Measurements from ENCODE around the gene RDH5. TPM values are rescaled to one million over a fixed set of nuclear protein-coding genes. Genes with fewer than 3 reads are reported as not detected.

RDH5 gene
- total RNA-seq, 1 experiment from 2014 or later, result 5.0 TPM

DNA sequence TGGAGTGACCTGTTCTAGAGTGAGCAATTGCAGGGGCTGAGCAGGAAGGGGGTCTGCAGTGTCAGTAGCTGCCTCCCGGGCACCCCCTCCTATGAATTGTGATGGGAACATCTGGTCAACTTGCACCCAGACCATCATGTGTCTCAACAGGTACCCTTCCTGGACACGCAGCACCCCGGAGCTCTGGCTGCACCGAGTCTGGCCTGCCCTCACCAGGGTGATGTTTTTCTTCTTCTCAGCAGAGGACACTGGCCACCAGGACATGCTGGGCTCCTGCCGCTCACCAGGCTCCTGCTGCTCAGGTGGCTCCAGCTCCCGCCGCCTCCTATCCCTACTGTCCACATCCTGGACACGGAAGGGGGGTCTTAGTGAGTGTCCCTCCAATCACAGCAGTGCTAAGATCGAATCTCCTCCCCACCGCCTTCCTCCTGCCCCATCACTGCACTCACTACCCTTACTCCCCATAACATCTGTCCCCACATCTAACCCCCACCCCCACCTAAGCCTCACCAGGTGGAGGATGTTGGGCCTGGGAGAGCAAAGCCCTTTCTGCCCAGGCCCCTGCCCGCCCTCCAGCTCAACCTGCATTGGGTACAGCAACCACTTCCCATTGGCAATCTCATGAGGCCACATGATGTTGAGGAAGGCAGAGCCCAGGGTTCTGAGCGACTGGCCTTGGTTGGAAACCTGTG is 27.4 kb upstream of the RDH5 start:
- peaks cover 4% of the 10 kb centered on the region; the same call in 1 of the 2 replicates for H3K36me3 ChIP-seq
- H3K27me3 ChIP-seq, result no peaks in the 10 kb centered on the region
- no peak for DNase-seq
- no peaks in the 10 kb centered on the region for H3K9me3 ChIP-seq
- H3K4me3 ChIP-seq, result no peak overlapping the region

DNA sequence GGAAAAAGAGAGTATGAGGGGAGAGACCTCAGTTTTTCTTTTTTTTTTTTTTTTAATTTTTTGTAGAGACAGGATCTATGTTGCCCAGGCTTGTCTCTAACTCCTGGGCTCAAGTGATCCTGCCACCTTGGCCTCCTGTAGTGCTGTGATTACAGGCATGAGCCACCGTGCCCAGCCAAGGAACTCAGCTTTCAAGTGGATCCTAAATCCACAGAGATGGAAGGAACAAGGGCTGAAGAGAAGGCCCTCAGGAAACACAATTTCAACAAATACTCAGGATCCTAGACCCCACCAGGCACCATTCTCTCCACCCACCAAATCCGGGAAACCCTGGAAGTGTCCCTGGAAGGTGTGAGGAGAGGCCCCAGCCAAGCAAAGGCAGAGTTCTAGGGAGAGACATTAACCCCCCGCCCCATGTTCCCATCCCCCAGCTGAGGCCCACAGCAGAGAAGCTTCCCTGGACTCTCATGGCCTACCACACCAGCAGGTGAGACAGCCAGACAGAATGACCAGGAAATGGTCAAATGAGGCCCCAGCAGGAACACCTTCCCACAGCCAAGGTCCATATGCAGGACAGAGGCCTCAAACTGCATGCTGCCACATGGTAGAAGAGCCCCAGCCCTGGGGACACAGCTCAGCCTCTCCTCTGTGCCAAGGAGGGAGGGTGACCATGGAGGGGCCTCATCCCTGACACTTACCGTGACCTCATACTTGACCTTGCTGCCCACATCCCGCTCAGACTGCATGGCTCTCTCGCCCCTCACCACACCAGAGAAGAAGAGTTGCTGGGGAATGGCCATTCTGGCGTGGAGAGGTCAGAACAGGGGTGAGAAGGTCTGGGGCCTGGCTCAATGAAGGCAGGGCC is 26.6 kb upstream of the RDH5 start:
- DNase-seq, result no peak
- Histone ChIP-seq H3K36me3 (no peaks in the 10 kb centered on the region), H3K27me3 (no peaks in the 10 kb centered on the region), H3K4me3 (no peak overlapping the region), H3K9me3 (no peaks in the 10 kb centered on the region)

DNA sequence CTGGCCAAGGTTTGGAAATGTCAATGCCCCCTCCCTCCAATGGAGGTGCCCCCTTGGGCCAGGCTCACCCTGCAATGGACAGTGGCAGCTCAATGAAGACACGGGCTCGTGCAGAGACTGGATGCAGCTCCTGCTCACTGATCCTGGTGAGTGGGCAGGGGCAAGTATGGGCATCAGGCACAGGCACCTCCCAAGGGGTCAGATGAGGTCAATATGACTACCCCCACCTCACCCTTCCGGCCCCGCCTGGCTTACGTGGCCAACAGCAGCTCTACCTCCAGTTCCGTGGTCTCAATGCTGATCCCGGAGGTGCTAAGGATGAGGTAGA is 26.0 kb upstream of the RDH5 start:
- no peaks in the 10 kb centered on the region for H3K27me3 ChIP-seq
- no peak for DNase-seq
- no peak overlapping the region for H3K4me3 ChIP-seq
- H3K9me3 ChIP-seq, result no peaks in the 10 kb centered on the region
- H3K36me3 ChIP-seq, result no peaks in the 10 kb centered on the region

DNA sequence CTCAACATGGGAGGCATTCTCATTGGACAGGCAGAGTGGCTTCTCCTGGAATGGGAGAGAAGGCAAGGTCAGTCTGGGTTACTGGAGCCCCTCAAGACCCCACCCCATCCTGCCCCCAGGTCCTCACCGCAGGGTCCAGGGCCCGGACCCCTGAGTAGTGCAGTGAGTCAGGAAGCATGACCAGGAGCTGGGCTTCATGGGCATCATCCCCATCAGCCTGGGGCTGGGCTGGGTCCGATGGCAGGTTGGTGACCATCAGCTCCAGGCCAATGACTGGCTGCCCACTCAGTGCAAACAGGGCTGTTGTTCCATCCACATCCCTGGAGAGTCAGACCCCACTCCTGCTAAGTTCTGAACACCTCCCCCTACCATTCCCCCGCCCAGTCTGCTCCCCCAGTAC is 25.5 kb upstream of the RDH5 start:
- Histone ChIP-seq H3K9me3 (no peaks in the 10 kb centered on the region), H3K36me3 (no peaks in the 10 kb centered on the region), H3K4me3 (no peak overlapping the region), H3K27me3 (no peaks in the 10 kb centered on the region)
- no peak for DNase-seq

DNA sequence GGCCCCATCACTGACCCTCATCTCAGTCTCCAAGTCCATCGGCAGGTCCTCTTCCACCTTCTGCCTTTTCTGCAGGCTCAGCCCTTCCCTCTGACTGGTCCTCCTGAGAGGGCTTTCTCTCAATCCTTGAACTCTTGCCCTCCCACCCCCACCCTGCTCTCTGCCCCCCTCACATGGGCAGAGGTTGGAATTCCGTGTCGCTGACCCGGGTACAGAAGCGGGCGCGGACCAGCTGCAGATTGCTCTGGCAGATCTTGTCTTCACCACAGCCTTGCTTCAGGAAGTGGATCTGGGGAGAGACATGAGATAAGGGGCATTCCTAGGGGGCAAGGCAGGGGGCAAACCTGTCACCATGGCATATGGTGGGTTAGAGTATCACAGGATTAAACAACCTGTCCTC is 24.8 kb upstream of the RDH5 start:
- Histone ChIP-seq H3K9me3 (no peaks in the 10 kb centered on the region), H3K4me3 (no peak overlapping the region), H3K36me3 (no peaks in the 10 kb centered on the region), H3K27me3 (no peaks in the 10 kb centered on the region)
- DNase-seq, result no peak

DNA sequence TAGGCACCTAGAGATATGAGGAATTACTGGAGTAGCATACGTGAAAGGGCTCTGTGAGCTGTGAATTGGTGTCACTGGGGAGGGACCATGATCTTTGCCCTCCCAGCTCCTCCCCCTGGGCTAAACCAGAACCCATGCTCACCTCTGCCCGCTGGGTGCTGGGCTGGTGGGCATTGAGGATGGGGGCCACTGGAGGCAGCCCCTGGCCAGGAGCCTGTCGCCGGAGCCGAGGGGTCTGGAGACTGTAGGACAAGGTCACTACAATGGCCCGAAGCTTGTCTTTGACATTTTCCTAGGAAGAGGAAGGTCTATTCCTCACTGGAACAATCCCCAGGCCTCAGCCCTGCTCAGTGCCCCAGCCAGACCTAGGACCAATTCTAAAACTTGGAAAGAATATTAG is 24.1 kb upstream of the RDH5 start:
- Histone ChIP-seq H3K27me3 (no peaks in the 10 kb centered on the region), H3K4me3 (no peak overlapping the region), H3K36me3 (no peaks in the 10 kb centered on the region), H3K9me3 (no peaks in the 10 kb centered on the region)
- no peak for DNase-seq

DNA sequence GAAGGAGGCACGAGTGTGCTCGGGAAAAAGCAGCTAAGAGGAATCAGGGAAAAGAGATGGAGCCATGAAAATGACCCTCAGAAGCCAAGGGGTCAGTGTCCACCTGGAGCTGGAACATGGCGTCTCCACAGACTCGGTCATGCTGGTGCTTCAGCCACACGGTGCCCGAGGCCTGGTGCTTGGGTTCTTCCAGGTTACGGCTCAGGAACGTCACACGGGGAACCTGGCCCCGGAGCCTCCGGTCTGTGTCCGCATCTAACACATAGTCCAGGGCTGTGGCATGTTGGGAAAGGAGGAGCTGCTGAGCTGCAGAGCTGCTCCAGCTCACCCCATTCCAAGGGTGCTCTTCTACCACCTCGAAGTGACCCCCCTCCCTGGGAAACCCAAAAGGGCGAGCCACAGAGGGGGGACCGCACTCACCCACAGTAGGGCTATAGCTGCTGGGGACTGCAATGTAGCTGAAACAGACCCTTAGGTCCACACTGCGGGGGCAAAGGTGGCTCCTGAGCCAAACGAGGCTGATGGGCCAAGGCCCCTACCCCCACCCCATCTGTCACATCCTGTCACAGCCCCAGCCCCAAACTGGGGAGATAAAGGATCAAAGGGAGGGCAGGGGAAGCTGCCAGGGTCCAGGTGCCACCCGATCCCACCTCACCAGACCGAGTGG is 23.3 kb upstream of the RDH5 start:
- no peak for DNase-seq
- Histone ChIP-seq H3K36me3 (no peaks in the 10 kb centered on the region), H3K27me3 (no peaks in the 10 kb centered on the region), H3K4me3 (no peak overlapping the region), H3K9me3 (no peaks in the 10 kb centered on the region)

DNA sequence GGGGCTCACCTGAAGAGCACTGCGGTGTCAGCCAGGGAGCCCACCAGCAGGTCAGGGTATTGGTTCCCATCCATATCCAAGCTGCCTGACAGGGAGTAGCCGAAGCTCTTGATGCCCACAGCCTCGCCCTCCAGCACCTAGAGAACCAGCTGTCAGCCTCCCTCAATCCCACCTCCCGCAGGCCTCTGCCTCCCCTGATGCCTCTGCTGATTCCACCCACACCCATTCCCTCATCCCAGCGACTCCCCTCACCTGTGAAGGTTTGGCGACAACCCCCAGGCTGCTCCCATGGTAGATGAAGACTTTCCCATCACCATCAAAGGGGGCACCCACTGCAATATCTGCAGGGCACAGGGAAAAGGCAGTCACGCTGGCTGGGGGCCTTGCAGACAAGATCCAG is 22.5 kb upstream of the RDH5 start:
- Histone ChIP-seq H3K9me3 (no peaks in the 10 kb centered on the region), H3K27me3 (no peaks in the 10 kb centered on the region), H3K36me3 (no peaks in the 10 kb centered on the region), H3K4me3 (no peak overlapping the region)
- no peak for DNase-seq

DNA sequence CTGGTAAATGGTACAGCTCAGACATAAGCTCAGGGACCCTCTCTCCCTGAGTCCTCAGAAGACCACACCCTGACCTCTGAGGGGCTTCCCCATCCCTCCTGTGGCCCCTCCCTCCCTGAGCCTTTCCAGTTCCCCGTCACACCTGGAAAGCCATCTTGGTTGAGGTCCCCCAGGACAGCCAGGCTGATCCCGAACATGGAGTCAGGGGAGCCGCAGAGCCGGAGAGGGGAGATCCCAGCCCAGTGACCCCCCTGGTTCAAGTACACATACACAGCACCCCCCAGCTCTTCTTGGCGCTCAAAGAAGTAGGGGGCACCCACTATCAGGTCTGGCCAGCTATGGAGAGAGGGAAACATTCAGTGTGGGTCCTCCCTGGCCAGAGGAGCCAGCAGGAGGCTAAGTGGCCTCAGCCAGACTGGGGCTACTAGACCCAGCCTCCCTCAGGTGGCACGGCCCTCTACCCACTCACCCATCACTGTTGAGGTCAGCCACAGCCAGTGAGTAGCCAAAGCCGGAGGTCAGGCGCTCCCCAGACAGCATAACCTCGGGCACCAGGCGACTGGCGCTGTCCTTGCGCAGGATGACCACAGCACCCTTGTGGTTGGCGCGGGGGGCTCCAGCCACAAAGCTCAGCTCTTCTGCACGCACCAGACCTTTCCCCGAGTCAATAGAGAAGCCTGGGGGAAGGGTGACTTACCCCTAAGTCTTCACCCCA is 21.8 kb upstream of the RDH5 start:
- DNase-seq, result no peak
- H3K4me3 ChIP-seq, result no peak overlapping the region

DNA sequence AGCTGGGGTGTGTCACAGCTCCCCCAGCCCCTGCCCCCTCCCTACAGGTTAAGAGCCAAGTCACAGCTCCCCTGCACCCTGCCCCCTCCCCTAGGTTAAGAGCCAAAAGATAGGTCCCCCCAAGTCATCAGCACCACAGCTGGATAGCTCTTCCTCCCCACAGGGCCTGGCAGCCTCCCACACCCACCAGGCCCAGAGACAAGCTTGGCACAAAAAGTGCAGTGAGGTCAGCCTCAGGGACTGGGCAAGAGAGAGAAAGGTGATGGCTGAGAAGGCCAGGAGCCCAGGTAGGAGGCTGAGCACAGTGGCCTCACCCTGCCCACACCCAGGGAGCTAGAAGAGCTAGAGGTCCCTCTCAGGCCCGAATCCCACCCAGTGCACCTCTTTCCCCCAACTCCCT is 21.2 kb upstream of the RDH5 start:
- Histone ChIP-seq H3K4me3 (no peak overlapping the region), H3K9me3 (no peaks in the 10 kb centered on the region), H3K27me3 (no peaks in the 10 kb centered on the region), H3K36me3 (no peaks in the 10 kb centered on the region)
- no peak for DNase-seq

More for the DNA sequence above, 21.8 kb upstream of the RDH5 start:
- Histone ChIP-seq H3K36me3 (no peaks in the 10 kb centered on the region), H3K9me3 (no peaks in the 10 kb centered on the region), H3K27me3 (no peaks in the 10 kb centered on the region)

DNA sequence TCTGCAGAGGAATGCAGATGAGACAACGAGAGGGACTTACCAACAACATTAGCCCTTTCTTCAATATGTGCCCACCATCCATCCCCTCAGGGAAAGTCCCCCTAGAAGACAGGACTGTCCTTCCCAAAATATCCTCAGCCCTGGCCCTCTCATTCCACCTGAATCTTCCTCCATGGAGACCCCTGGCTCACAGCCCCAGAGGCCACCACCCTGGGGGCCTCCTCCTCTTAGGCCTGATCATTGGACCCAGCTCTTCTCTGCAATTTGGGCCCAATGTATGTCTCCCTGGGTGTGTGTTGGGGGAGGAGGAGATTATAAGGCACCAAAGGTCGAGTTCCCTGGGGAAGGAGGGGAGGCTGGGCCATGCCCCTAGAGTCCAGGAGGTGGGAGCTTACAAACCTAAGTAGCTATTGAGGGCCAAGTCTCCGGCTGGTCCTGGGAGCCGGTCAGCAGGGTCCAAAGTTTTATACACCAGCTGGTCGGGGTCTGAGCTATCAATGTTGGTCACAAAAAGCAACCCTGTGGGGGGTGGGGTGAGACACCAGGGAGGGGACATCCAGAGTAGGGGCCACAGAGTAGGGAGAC is 20.6 kb upstream of the RDH5 start:
- no peak for DNase-seq
- no peak overlapping the region for H3K4me3 ChIP-seq
- no peaks in the 10 kb centered on the region for H3K9me3 ChIP-seq
- H3K27me3 ChIP-seq, result no peaks in the 10 kb centered on the region
- H3K36me3 ChIP-seq, result no peaks in the 10 kb centered on the region

DNA sequence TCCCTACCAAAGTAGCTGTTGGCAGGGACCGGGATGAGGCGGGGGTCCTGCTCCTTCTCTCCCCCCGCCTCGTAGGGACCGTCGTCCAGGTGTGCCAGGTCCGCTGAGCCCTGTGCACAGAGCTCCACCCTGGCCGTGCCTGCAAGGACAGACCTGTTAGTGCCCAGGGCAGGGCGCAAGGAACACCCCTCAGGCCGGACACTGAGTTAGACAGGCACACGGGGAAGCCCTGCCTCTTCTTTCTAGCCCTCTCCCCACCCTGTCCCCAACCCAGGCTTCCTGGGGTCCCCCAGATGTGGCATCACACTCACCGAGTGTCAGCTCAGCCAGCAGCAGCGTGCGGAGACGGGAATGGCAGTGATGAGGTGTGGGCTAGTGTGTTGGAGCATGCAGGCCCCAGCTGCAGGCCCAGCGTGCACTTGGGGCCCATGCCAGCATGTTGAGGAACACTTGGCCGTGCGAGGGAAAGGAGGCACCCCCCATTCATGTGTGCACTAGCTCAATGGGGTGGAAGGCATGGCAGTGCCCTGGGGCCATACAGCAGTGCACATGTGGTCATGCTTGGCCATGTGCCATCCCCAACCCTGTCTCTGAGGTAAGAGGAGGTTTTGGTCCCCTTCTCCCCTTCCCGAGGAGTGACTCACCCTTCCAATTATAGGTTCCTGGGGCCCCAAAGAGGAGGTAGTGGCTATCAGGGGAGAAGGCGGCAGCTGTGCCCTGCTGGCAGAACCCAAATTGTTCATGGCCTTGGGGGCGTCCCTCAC is 19.8 kb upstream of the RDH5 start:
- Histone ChIP-seq H3K36me3 (no peaks in the 10 kb centered on the region), H3K27me3 (no peaks in the 10 kb centered on the region), H3K9me3 (no peaks in the 10 kb centered on the region), H3K4me3 (no peak overlapping the region)
- DNase-seq, result peak; percentile 56

DNA sequence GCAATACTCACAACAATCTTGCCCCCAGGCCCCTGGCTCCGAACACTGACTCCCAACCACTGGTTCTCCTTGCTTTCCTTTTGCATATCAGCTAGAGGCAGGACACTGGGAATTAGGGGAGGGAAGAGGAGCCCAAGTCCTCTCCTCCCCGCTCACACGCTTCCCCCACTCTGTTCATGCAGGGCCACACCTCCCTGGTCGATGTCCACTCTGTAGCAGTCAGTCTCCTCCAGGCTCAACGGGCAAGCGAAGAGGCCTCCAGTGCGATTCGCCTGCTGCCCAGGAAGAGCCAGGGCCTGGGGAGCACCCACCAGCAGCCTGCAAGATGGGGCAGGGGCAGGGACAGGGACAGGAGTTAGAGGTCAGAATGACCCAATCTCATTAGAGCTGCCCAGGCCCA is 17.3 kb upstream of the RDH5 start:
- no peaks in the 10 kb centered on the region for H3K9me3 ChIP-seq
- H3K4me3 ChIP-seq, result no peak overlapping the region
- no peaks in the 10 kb centered on the region for H3K27me3 ChIP-seq
- H3K36me3 ChIP-seq, result no peaks in the 10 kb centered on the region
- DNase-seq, result no peak

DNA sequence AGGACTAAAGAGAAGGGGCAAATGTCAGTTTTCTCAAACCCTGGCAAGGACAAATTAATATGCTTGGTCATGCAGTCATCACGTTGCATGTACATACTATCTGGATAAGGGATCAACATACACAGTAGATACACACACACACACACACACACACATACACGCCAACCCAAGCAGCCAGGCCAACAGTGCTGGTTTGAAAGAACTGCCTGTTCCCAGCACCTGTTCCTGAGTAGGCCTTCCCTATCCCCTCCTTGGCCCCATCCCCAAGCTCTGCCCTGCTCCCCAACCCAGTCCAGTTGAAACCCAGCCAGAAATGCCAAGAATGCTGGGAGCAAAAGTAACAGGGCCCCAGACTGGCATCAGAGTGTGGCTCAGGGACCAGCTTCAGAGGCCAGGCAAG is 16.9 kb upstream of the RDH5 start:
- H3K4me3 ChIP-seq, result no peak overlapping the region
- no peak for DNase-seq
- no peaks in the 10 kb centered on the region for H3K9me3 ChIP-seq
- H3K27me3 ChIP-seq, result no peaks in the 10 kb centered on the region
- no peaks in the 10 kb centered on the region for H3K36me3 ChIP-seq

DNA sequence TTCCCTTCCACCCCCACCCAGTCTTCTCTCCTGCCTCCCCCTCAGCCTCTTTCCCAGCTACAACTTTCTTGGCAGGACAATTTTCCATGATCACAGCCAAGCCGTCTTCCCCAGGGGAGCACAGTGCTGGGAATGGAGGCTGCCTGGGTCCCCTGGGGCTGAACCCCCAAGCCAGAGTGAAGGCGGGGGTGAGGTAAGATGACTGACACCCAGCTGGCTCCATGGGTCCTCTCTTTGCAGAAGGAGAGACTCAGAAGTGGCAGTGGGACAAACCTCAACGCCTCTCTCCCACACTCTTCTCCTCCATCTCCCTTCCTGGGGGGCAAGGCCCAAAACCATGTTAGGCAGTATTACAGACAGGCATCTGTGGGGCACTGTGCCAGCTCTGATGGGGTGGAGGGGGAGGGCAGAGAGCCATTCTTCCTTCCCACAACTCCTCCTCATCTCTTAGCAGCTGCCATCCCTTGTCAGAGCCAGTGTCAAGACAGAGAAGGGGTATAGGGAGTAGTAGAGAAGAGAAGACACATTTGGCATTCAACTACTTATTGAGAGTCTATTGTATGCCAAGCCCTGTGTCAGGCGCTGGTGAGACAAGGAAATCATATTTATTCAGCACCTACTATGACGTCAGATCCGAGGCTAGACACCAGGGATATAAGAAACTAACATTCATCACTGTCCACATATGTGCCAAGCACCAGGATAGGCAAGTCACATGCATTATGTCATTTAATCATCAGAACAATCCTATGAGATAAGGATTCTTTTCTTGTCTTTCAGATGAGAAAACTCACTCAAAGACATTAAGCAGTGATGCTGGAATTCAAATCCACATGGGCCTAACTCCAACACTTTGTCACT is 16.1 kb upstream of the RDH5 start:
- Histone ChIP-seq H3K9me3 (no peaks in the 10 kb centered on the region), H3K36me3 (no peaks in the 10 kb centered on the region), H3K4me3 (no peak overlapping the region), H3K27me3 (no peaks in the 10 kb centered on the region)
- DNase-seq, result no peak

Data from MG63 (cell line).